ENCODE measurements around the gene BCKDK. TPM values are rescaled to one million over a fixed set of nuclear protein-coding genes. Genes with fewer than 3 reads are reported as not detected.

BCKDK gene
- total and polyA plus RNA-seq, 12 donors = 26.1 to 90.9 (median 71.4) TPM

GRCh38 chr16:31077592-31078396 is 30.4 kb upstream of the BCKDK start:
- DNase-seq (no peak), ATAC-seq (no peak)
- Histone ChIP-seq H3K9me3 (no peaks in the 10 kb centered on the region), H3K4me3 (no peak overlapping the region), H3K27ac (no peak overlapping the region), H3K27me3 (no peaks in the 10 kb centered on the region), H3K36me3 (peaks cover 0 to 70% (median 47%) of the 10 kb centered on the region in 9 donors), H3K4me1 (peaks cover 0 to 29% (median 21%) of the 10 kb centered on the region in 9 donors)
- TF ChIP-seq CTCF (IDR thresholded peaks at IDR 0.05) = no peak
- intact Hi-C loops (cut with DNase I) = loop anchor here in 1 of 10 donors (10.0 kb wide), 2 partner anchors 93 to 107 kb away; partner anchors contain the start of genes FUS and HSD3B7
- whole genome bisulfite sequencing, 2 donors = 91 to 92% methylated on average over 30 of the region's 30 CpGs

- peaks cover 0 to 79% (median 47%) of the 10 kb centered on the region in 9 donors for H3K36me3 ChIP-seq
- H3K27me3 ChIP-seq = no peaks in the 10 kb centered on the region
- H3K9me3 ChIP-seq = no peaks in the 10 kb centered on the region
- H3K4me1 ChIP-seq = peaks cover 0 to 28% (median 20%) of the 10 kb centered on the region in 9 donors
- ATAC-seq (no peak), DNase-seq (no peak)
- H3K27ac ChIP-seq = no peak overlapping the region
- TF ChIP-seq CTCF (IDR thresholded peaks at IDR 0.05) = no peak
- H3K4me3 ChIP-seq = no peak overlapping the region
- intact Hi-C loops (cut with DNase I) = loop anchor here in 1 of 10 donors (10.0 kb wide), 2 partner anchors 94 to 106 kb away; partner anchors contain the start of genes FUS and HSD3B7
- WGBS, 2 donors = 91 to 94% methylated on average over 15 of the region's 15 CpGs
These were observed 29.4 kb upstream of the BCKDK start for GRCh38 chr16:31078597-31079341.

- no peak for TF ChIP-seq CTCF (IDR thresholded peaks at IDR 0.05)
- ATAC-seq = no peak
- Histone ChIP-seq H3K4me3 (no peak overlapping the region), H3K4me1 (peaks cover 0 to 28% (median 20%) of the 10 kb centered on the region in 9 donors), H3K9me3 (no peaks in the 10 kb centered on the region), H3K36me3 (peaks cover 0 to 86% (median 53%) of the 10 kb centered on the region in 9 donors), H3K27ac (no peak overlapping the region), H3K27me3 (no peaks in the 10 kb centered on the region)
- WGBS, 2 donors = 86 to 87% methylated on average over 13 of the region's 13 CpGs
- no peak for DNase-seq
- intact Hi-C loops (cut with DNase I) = loop anchor here in 1 of 10 donors (10.0 kb wide), 2 partner anchors 95 to 105 kb away; partner anchors contain the start of genes FUS and HSD3B7
These were observed 28.7 kb upstream of the BCKDK start for GRCh38 chr16:31079342-31079944.

All from heart right ventricle (tissue), 16 donors.